Stimulated activated CD8-positive, alpha-beta memory T cell treated with anti-CD3 and anti-CD28 coated beads, Interleukin-4, amount 100 ng/mL, for 48 hours (primary cell): ENCODE measurements around the gene DBNDD1.
"Not testable (repeated sequence)": the region's sequence is repeated elsewhere in the genome, so short reads cannot be mapped to it uniquely, and the experiment has no call there.

Source experiments
- DNase-seq: peaks from one replicate; pipeline ENCODE4 v3.0.0-alpha.2; 2020

Gene DBNDD1

GRCh38 chr16:90010676-90011507, 8.4 kb downstream of the DBNDD1 start:
- DNase-seq, result no peak

GRCh38 chr16:90009172-90009899, 9.9 kb downstream of the DBNDD1 start:
- DNase-seq, result no peak

DNA sequence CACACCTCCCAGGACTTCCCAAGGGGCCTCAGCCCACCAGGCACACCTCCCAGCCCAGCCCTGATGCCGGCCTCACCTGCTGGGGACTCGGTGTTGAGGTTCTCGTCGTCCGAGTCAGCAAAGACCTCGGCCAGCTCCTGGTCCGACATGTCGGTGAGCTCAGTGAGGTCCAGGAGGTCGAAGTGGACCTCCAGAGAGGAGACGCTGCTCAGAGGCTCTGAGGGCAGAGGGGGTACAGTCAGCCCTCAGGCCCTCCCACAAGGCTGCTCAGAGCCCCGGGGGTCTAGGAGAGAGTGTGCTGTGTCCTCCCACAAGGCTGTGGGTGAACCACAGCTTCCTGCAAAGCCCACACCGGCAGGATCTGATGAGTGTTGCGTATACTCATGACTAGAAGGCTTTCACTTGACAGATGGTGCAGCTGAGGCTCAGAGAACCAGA, 10.5 kb downstream of the DBNDD1 start:
- DNase-seq, result peak; percentile 77

DNA sequence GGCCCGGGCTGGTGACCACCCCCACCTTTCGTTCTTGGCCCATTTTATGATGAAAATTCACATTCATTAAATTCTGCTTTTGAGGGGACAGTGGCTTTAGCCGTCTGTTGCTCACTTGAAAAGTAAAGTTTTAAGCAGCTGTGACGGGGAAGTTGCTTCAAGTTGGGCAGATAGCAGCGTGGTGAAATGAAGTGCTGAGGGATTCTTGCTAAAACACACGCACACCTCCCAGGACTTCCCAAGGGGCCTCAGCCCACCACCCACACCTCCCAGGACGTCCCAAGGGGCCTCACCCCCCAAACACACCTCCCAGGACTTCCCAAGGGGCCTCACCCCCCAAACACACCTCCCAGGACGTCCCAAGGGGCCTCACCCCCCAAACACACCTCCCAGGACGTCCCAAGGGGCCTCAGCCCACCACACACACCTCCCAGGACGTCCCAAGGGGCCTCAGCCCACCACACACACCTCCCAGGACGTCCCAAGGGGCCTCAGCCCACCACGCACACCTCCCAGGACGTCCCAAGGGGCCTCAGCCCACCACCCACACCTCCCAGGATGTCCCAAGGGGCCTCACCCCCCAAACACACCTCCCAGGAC, 11.5 kb downstream of the DBNDD1 start:
- not testable (repeated sequence) for DNase-seq

- no peak for DNase-seq
Observed at GRCh38 chr16:90007015-90007414, 12.2 kb downstream of the DBNDD1 start.

GRCh38 chr16:90005956-90006663, 13.1 kb downstream of the DBNDD1 start:
- DNase-seq, result no peak

DNA sequence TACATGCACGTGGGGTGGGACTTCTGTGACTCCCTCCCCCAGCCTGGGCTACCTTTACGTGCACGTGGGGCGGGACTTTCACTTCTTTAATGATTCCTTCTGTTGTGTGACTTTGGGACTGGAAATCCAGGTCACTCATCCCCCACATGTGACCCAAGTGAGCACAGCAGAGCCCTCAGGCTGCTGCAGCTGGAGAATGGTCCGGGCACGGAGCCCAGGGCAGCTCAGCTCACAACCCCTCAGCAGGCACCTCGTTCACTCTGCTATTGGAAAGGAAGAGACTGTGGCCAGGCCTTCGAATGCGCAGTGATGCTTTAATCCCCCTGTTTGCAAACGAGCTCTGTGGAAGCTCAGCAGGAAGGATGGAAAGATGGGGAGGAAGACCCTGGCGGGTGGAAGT, 14.7 kb downstream of the DBNDD1 start:
- DNase-seq, result no peak

DNA sequence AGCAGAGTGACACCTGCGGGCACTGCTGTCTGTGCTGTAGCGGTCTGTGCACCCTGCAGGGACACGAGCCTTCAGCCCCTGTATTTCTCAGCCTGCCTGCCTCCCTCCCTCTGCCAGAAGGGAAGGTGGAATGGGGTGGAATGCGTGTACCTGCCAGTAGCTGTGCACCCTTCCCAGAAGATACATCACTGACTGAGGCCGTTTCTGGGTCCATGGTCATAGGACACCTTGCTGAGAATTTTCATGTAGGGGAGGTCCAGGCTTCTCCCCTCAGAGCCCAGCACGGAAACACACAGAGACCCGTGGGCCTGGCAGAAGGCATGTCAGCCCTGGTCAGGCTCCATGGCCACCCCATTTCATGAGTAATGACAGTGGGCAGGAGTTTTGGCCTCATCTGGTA, 16.5 kb downstream of the DBNDD1 start:
- DNase-seq, result no peak

DNA sequence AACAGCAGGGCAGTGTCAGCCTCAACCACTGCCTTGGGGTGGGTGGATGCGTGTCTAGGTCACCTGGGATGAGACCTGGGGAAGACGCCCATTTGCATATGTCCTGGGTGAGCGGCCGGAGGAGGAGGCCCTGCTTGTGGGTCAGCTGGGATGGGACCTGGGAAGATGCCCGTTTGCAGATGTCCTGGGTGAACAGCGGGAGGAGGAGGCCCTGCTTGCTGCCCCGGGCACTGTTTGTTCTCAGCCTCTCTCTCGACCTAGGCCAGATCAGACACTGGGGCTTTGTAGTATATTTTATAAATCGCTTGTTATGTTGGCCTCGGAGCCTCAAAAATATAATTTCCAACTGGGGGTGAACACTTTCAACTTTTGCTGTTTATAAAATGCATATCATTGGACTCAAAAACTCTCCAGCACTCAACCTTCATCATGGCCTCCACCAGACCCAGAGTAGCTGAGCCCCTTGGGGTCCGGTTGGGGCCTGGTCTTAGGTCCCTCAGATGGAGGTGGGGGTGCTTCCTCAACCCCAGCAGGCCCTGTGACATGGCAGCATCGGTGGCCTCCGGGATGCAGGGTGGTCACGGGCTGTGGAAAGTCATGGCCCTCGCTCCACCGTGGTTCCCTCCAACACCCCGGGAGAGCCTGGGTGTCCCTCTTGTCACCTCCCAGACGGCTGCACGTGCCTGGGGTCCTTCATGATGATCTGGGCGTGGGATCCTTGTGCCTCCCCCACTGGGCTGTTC, 17.3 kb downstream of the DBNDD1 start:
- DNase-seq, result no peak

DNA sequence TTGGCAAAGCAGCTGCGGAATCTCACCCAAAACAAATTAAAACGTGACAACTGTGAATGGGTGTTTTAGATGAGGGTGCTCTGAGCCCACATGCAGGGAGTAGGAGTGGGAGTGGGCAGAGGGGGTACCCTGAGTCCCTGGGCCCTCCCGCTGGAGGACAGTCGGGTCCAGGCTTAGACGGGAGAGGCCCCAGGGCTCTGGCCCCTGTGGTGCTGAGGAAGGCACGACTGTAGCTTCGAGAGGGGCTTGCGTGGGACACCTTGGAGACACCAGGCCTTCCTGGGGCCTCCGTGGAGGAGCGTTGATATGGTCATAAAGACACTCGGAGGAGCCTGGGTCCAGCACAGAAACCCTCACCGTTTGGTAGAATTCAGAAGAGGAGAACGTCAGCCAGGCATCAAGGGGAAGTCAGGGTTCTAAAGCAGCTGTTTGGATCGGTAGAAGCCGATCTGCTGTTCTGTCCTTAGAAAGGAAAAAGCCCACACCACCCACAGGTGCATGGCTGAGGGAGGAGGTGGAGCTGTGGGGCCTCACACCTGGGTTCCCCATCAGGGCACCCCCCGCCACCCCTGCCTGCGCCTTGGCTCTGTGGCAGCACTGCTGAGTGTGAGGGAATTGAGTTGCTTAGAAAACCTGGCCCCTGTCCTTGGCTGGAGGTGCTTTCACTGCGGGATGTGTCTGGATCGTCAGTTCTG, 18.4 kb downstream of the DBNDD1 start:
- DNase-seq, result no peak

- no peak for DNase-seq
Observed at GRCh38 chr16:89999831-90000574, 19.3 kb downstream of the DBNDD1 start.

DNA sequence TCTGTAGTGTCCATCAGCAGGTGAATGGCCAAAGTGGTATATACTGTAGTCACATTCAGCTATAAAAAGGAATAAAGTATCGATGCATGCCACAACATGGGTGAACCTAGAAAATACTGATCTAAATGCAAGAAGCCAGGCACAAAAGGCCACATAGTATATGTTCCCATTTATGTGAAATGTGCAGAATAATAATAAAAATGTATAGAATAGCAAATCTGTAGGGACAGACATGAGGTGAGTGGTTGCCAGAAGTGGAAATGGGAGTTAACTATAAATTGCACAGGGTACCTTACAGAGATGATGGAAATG, 23.1 kb downstream of the DBNDD1 start:
- DNase-seq, result no peak

DNA sequence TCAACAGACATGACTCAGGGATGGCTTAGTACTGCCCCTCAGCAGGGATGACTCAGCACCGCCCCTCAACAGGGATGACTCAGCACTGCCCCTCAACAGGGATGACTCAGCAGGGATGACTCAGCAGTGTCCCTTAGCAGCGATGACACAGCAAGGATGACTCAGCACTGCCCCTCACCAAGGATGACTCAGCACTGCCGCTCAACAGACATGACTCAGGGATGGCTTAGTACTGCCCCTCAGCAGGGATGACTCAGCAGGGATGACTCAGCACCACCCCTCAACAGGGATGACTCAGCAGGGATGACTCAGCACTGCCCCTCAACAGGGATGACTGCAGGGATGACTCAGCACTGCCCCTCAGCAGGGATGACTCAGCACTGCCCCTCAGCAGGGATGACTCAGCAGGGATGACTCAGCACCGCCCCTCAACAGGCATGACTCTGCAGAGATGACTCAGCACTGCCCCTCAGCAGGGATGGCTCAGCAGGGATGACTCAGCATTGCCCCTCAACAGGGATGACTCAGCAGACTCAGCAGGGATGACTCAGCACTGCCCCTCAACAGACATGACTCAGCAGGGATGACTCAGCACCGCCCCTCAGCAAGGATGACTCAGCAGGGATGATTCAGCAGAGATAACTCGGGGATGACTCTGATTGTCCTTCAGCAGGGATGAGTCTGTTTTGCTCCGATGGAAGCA, 23.6 kb downstream of the DBNDD1 start:
- peak; percentile 70 for DNase-seq

- DNase-seq, result peak; percentile 75
Observed at GRCh38 chr16:89994721-89995474, 24.4 kb downstream of the DBNDD1 start.

- no peak for DNase-seq
Observed at GRCh38 chr16:89994389-89994720, 24.9 kb downstream of the DBNDD1 start.

- DNase-seq, result no peak
Observed at GRCh38 chr16:89993971-89994370, 25.3 kb downstream of the DBNDD1 start.

GRCh38 chr16:89993377-89993776, 25.9 kb downstream of the DBNDD1 start:
- DNase-seq, result no peak

DNA sequence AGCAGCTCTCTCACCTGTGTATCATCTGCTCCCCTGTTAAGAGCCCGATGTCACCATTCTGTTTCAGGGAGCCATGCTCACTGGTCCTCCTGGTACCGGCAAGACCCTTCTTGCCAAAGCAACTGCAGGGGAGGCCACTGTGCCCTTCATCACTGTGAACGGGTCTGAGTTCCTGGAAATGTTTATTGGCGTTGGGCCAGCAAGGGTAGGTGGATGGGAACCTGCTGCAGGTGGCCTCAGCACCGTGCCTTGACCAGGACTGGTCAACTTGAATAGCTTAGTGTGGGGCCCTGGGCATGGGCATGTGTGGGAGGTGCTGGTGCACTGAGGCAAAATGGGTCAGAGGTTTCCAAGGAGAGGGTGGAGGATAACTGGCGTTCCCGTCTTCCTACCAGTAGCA, 28.5 kb downstream of the DBNDD1 start:
- no peak for DNase-seq

GRCh38 chr16:89988951-89989350, 30.3 kb downstream of the DBNDD1 start:
- no peak for DNase-seq

DNA sequence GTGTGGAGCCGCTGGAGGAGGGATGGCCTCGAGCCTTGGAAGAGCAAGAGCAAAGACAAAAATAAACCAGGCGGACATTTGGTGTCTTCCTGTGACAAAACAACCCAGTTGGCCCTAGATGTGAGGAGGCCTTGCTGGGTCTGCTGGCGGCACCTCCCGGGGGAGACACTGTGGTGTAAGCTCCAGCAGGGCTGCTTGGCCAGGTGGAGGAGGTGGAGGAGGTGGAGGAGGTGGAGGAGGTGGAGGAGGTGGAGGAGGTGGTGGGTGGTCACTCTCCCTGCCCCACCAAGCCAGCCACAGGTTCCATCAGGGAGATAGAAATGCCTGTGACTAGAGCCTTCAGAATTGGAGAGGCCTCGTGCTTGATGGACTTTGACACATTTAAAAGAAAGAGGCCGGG, 32.1 kb downstream of the DBNDD1 start:
- no peak for DNase-seq
